Activated CD4-positive, alpha-beta T cell treated with anti-CD3 and anti-CD28 coated beads, Interleukin-2, amount 50 U/mL, for 24 hours (primary cell): ENCODE results near the gene ACD.

ENCODE experiments used
- DNase-seq, 2 donors: peaks; one replicate each; pipeline ENCODE4 v3.0.0-alpha.2; 2020; ENCODE audit warnings: low read depth in 1 of 2, low spot score in 1 of 2

Gene ACD

GRCh38 chr16:67648088-67648763 lies 11.8 kb downstream of the ACD start:
- no peak for DNase-seq

GRCh38 chr16:67647681-67648080 lies 12.4 kb downstream of the ACD start:
- no peak for DNase-seq

DNA sequence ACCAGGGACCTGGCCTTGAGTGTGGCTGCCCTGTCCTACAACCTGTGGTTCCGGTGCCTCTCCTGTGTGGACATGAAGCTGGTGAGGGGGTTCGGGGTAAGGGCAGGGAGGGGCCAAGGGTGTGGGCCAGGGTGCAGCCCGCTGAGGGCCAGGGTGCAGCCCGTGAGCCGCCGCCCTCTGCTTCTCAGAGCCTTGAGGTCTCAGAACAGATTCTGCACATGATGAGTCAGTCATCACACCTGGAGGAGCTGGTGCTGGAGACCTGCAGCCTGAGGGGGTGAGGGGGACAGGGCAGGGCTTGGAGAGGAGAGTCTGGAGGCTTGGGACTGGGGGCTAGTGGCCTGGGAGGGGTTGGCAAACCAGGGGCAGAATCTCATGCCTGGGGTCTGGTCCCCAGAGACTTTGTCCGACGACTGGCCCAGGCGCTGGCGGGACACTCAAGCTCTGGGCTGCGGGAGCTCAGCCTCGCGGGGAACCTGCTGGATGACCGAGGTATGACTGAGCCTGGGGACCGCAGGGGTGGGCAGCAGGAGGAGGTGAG lies 12.9 kb downstream of the ACD start:
- no peak for DNase-seq

DNA sequence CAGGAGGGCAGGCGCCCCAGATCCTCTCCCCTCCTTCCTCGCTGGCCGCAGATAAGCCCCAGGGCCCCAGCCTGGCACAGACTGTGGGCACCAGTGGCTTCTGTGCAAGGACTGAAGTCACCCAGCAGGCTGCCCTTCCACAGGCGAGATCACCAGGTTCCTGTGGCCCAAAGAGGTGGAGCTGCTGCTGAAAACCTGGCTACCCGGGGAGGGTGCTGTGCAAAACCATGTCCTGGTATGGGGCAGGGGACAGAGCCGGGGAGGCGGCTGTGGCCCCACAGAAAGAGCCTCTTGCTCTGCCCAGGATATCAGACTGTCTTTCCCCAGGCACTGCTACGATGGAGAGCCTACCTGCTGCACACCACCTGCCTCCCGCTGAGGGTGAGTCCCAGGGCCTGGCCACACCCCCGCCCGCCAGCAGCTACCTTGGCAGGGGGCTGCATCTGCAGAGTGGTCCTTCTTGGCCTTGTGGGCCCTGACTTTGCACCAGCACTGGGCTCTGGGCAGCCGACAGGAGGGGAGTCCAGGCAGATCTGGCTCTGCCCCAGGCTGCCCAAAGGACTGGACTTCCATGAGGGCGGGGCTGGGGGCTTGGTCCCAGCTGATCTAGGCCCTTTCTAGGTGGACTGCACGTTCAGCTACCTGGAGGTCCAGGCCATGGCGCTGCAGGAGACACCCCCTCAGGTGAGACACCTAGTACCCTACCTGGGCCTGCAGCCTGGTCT lies 14.5 kb downstream of the ACD start:
- DNase-seq: no peak

GRCh38 chr16:67644038-67644437 lies 16.0 kb downstream of the ACD start:
- no peak for DNase-seq

GRCh38 chr16:67641779-67642708 lies 18.0 kb downstream of the ACD start:
- no peak for DNase-seq

GRCh38 chr16:67637625-67638024 lies 22.4 kb downstream of the ACD start:
- no peak for DNase-seq

DNA sequence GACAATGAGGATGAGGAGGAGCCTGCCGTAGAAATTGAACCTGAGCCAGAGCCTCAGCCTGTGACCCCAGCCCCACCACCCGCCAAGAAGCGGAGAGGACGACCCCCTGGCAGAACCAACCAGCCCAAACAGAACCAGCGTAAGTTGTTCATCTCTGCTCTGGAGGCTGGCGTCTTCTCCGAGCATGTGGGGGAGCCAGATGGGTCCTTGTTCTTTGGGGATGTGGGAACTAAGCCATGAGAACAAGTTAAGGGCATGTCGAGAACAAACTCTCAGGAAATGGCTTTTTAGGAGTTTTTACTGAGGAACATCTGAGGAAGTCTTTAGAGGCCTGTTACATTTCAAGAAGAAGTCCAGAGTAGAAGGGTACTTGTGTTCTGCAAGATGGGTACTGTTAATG lies 23.3 kb downstream of the ACD start:
- DNase-seq: no peak

GRCh38 chr16:67632415-67633172 lies 27.5 kb downstream of the ACD start:
- DNase-seq: no peak

DNA sequence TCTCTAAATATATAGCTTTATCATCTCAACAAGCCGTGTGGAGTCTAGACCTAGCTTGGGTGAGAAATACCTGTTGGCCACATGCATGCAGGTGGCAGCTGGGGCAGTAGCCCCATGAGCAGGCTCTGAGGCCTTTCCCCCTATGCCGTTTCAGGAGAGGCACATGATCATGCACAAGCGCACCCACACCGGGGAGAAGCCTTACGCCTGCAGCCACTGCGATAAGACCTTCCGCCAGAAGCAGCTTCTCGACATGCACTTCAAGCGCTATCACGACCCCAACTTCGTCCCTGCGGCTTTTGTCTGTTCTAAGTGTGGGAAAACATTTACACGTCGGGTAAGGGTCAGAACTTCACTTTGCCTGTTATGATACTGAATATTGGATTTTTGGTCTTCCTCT lies 31.8 kb downstream of the ACD start:
- DNase-seq: no peak

DNA sequence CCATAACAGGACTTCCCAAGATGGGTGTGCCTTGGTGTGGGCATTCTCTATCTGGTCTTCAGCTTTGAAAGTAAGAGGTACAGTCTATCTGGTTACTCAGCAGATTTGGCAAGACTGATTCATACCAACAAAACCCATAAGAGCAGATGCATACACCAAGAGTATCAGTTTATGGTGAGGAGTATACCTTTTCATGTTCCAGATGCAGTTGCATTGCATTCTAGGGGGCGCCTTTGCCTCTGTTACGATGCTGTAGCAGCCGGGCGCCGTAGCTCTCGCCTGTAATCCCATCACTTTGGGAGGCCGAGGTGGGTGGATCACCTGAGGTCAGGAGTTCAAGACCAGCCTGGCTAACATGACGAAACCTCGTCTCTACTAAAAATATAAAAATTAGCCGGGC lies 46.3 kb downstream of the ACD start:
- DNase-seq: no peak

GRCh38 chr16:67608364-67608763 lies 51.7 kb downstream of the ACD start:
- DNase-seq: no peak
